A549 (cell line): Measurements from ENCODE around the gene ZFYVE9.

ENCODE experiments used
- CBX2 ChIP-seq: fragments of 200-600 bp; sonication (generic); IDR thresholded peaks from 2 replicates; pipeline ENCODE4 v1.6.1; 2016; ENCODE audit warnings: low read depth, mild to moderate bottlenecking, borderline replicate concordance
- ESRRA ChIP-seq: fragments of 150-350 bp; IDR thresholded peaks from 2 replicates; pipeline ENCODE4 v1.6.1; 2014; ENCODE audit warnings: mild to moderate bottlenecking, low read length, borderline replicate concordance
- HOXA7 ChIP-seq: fragments of 250-450 bp; sonication (Bioruptor Pico); IDR thresholded peaks from 2 replicates; pipeline ENCODE4 v1.5.0; 2020; ENCODE audit warnings: mild to moderate bottlenecking, moderate library complexity
- JUNB ChIP-seq: fragments of >200 bp; sonication (Bioruptor Twin); formaldehyde crosslinking; IDR thresholded peaks from 2 replicates; pipeline ENCODE4 v1.6.1; 2016
- MYC ChIP-seq: IDR thresholded peaks from 2 replicates; pipeline ENCODE4 v1.6.1; 2012; ENCODE audit warnings: mild to moderate bottlenecking, inconsistent platforms, low read length, improper control_type of control experiment, borderline replicate concordance
- POLR2A ChIP-seq: IDR thresholded peaks from 2 replicates; pipeline ENCODE4 v1.6.1; 2012; ENCODE audit warnings: mild to moderate bottlenecking, low read length
- RNF2 ChIP-seq: fragments of 200-600 bp; sonication (generic); IDR thresholded peaks from 2 replicates; pipeline ENCODE4 v1.6.1; 2016; ENCODE audit warnings: low read depth, mild to moderate bottlenecking, antibody characterized with exemption, moderate library complexity, borderline replicate concordance
- SREBF2 ChIP-seq: fragments of 450-650 bp; IDR thresholded peaks from 2 replicates; pipeline ENCODE4 v1.6.1; 2014; ENCODE audit warnings: mild to moderate bottlenecking, moderate library complexity
- ZFP36 ChIP-seq: fragments of 450-650 bp; IDR thresholded peaks from 2 replicates; pipeline ENCODE4 v1.6.1; 2014; ENCODE audit warnings: borderline replicate concordance; ENCODE audit not compliant: partially characterized antibody
- TF ChIP-seq, protein P1 (sequence below): fragments of >200 bp; sonication (Bioruptor Twin); formaldehyde crosslinking; IDR thresholded peaks from 3 replicates; pipeline ENCODE4 v1.5.1; 2016
- TF ChIP-seq, protein P2 (sequence below): fragments of >200 bp; sonication (Bioruptor Twin); formaldehyde crosslinking; IDR thresholded peaks from 3 replicates; pipeline ENCODE4 v1.6.1; 2016
- TF ChIP-seq, protein P3 (sequence below): IDR thresholded peaks from 2 replicates; pipeline ENCODE4 v1.6.1; 2012; ENCODE audit warnings: low read depth, borderline replicate concordance

DNA sequence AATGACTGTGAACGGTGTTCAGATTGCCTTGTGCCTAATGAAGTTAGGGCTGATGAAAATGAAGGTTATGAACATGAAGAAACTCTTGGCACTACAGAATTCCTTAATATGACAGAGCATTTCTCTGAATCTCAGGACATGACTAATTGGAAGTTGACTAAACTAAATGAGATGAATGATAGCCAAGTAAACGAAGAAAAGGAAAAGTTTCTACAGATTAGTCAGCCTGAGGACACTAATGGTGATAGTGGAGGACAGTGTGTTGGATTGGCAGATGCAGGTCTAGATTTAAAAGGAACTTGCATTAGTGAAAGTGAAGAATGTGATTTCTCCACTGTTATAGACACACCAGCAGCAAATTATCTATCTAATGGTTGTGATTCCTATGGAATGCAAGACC is 96.6 kb downstream of the ZFYVE9 start:
- TF ChIP-seq HOXA7 (CRISPR knock-in tag) = no peak
- TF ChIP-seq, protein P1, sequence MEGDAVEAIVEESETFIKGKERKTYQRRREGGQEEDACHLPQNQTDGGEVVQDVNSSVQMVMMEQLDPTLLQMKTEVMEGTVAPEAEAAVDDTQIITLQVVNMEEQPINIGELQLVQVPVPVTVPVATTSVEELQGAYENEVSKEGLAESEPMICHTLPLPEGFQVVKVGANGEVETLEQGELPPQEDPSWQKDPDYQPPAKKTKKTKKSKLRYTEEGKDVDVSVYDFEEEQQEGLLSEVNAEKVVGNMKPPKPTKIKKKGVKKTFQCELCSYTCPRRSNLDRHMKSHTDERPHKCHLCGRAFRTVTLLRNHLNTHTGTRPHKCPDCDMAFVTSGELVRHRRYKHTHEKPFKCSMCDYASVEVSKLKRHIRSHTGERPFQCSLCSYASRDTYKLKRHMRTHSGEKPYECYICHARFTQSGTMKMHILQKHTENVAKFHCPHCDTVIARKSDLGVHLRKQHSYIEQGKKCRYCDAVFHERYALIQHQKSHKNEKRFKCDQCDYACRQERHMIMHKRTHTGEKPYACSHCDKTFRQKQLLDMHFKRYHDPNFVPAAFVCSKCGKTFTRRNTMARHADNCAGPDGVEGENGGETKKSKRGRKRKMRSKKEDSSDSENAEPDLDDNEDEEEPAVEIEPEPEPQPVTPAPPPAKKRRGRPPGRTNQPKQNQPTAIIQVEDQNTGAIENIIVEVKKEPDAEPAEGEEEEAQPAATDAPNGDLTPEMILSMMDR = no peak
- TF ChIP-seq ESRRA = no peak
- TF ChIP-seq JUNB = no peak
- no peak for TF ChIP-seq CBX2
- no peak for TF ChIP-seq ZFP36
- TF ChIP-seq RNF2 = no peak
- no peak for TF ChIP-seq POLR2A
- TF ChIP-seq SREBF2 = no peak
- TF ChIP-seq, protein P2, sequence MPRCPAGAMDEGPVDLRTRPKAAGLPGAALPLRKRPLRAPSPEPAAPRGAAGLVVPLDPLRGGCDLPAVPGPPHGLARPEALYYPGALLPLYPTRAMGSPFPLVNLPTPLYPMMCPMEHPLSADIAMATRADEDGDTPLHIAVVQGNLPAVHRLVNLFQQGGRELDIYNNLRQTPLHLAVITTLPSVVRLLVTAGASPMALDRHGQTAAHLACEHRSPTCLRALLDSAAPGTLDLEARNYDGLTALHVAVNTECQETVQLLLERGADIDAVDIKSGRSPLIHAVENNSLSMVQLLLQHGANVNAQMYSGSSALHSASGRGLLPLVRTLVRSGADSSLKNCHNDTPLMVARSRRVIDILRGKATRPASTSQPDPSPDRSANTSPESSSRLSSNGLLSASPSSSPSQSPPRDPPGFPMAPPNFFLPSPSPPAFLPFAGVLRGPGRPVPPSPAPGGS = no peak
- TF ChIP-seq, protein P3, sequence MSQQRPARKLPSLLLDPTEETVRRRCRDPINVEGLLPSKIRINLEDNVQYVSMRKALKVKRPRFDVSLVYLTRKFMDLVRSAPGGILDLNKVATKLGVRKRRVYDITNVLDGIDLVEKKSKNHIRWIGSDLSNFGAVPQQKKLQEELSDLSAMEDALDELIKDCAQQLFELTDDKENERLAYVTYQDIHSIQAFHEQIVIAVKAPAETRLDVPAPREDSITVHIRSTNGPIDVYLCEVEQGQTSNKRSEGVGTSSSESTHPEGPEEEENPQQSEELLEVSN = no peak
- TF ChIP-seq MYC = no peak
